ENCODE results near the gene GLMP.

Gene GLMP

GRCh38 chr1:156246241-156246780 is 49.2 kb downstream of the GLMP start:
- no peak for TF ChIP-seq FOXM1 (IDR thresholded peaks at IDR 0.05; ENCODE audit: borderline replicate concordance, low read depth)
- TF ChIP-seq RAD21 (IDR thresholded peaks at IDR 0.05; ENCODE audit: low read depth): no peak
- TF ChIP-seq, protein P1, sequence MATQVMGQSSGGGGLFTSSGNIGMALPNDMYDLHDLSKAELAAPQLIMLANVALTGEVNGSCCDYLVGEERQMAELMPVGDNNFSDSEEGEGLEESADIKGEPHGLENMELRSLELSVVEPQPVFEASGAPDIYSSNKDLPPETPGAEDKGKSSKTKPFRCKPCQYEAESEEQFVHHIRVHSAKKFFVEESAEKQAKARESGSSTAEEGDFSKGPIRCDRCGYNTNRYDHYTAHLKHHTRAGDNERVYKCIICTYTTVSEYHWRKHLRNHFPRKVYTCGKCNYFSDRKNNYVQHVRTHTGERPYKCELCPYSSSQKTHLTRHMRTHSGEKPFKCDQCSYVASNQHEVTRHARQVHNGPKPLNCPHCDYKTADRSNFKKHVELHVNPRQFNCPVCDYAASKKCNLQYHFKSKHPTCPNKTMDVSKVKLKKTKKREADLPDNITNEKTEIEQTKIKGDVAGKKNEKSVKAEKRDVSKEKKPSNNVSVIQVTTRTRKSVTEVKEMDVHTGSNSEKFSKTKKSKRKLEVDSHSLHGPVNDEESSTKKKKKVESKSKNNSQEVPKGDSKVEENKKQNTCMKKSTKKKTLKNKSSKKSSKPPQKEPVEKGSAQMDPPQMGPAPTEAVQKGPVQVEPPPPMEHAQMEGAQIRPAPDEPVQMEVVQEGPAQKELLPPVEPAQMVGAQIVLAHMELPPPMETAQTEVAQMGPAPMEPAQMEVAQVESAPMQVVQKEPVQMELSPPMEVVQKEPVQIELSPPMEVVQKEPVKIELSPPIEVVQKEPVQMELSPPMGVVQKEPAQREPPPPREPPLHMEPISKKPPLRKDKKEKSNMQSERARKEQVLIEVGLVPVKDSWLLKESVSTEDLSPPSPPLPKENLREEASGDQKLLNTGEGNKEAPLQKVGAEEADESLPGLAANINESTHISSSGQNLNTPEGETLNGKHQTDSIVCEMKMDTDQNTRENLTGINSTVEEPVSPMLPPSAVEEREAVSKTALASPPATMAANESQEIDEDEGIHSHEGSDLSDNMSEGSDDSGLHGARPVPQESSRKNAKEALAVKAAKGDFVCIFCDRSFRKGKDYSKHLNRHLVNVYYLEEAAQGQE (IDR thresholded peaks at IDR 0.05; ENCODE audit: low read depth): no peak
- no peak for TF ChIP-seq CEBPB (IDR thresholded peaks at IDR 0.05)
- TF ChIP-seq USF1 (IDR thresholded peaks at IDR 0.05): no peak
- TF ChIP-seq, protein P2, sequence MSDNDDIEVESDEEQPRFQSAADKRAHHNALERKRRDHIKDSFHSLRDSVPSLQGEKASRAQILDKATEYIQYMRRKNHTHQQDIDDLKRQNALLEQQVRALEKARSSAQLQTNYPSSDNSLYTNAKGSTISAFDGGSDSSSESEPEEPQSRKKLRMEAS (IDR thresholded peaks at IDR 0.05): no peak
- TF ChIP-seq YY1 (IDR thresholded peaks at IDR 0.05; ENCODE audit: low read depth): no peak
- TF ChIP-seq ZBTB7A (IDR thresholded peaks at IDR 0.05; ENCODE audit: low read depth): no peak
- no peak for TF ChIP-seq TCF12 (IDR thresholded peaks at IDR 0.05; ENCODE audit: low read depth)
- no peak for TF ChIP-seq NFIC (IDR thresholded peaks at IDR 0.05)
- no peak for TF ChIP-seq EP300 (IDR thresholded peaks at IDR 0.05; ENCODE audit: borderline replicate concordance)
- TF ChIP-seq TEAD4 (IDR thresholded peaks at IDR 0.05): no peak
- no peak for TF ChIP-seq EGR1 (IDR thresholded peaks at IDR 0.05)
- TF ChIP-seq CREB1 (IDR thresholded peaks at IDR 0.05; ENCODE audit: low read depth): no peak
- TF ChIP-seq TAF1 (IDR thresholded peaks at IDR 0.05; ENCODE audit: low read depth): no peak

- no peak for TF ChIP-seq CEBPB (IDR thresholded peaks at IDR 0.05)
- TF ChIP-seq, protein P1 (IDR thresholded peaks at IDR 0.05; ENCODE audit: low read depth): no peak
- TF ChIP-seq TEAD4 (IDR thresholded peaks at IDR 0.05): no peak
- no peak for TF ChIP-seq NFIC (IDR thresholded peaks at IDR 0.05)
- no peak for TF ChIP-seq TCF12 (IDR thresholded peaks at IDR 0.05; ENCODE audit: low read depth)
- TF ChIP-seq CREB1 (IDR thresholded peaks at IDR 0.05; ENCODE audit: low read depth): no peak
- TF ChIP-seq FOXM1 (IDR thresholded peaks at IDR 0.05; ENCODE audit: borderline replicate concordance, low read depth): no peak
- no peak for TF ChIP-seq EGR1 (IDR thresholded peaks at IDR 0.05)
- TF ChIP-seq YY1 (IDR thresholded peaks at IDR 0.05; ENCODE audit: low read depth): no peak
- TF ChIP-seq, protein P2 (IDR thresholded peaks at IDR 0.05): no peak
- no peak for TF ChIP-seq TAF1 (IDR thresholded peaks at IDR 0.05; ENCODE audit: low read depth)
- TF ChIP-seq EP300 (IDR thresholded peaks at IDR 0.05; ENCODE audit: borderline replicate concordance): no peak
- no peak for TF ChIP-seq RAD21 (IDR thresholded peaks at IDR 0.05; ENCODE audit: low read depth)
- no peak for TF ChIP-seq USF1 (IDR thresholded peaks at IDR 0.05)
- TF ChIP-seq ZBTB7A (IDR thresholded peaks at IDR 0.05; ENCODE audit: low read depth): no peak
These were observed 49.8 kb downstream of the GLMP start for GRCh38 chr1:156245451-156246232.

- TF ChIP-seq USF1 (IDR thresholded peaks at IDR 0.05): no peak
- TF ChIP-seq YY1 (IDR thresholded peaks at IDR 0.05; ENCODE audit: low read depth): no peak
- no peak for TF ChIP-seq TEAD4 (IDR thresholded peaks at IDR 0.05)
- TF ChIP-seq EGR1 (IDR thresholded peaks at IDR 0.05): no peak
- no peak for TF ChIP-seq CREB1 (IDR thresholded peaks at IDR 0.05; ENCODE audit: low read depth)
- TF ChIP-seq RAD21 (IDR thresholded peaks at IDR 0.05; ENCODE audit: low read depth): no peak
- no peak for TF ChIP-seq EP300 (IDR thresholded peaks at IDR 0.05; ENCODE audit: borderline replicate concordance)
- TF ChIP-seq, protein P2 (IDR thresholded peaks at IDR 0.05): no peak
- no peak for TF ChIP-seq NFIC (IDR thresholded peaks at IDR 0.05)
- TF ChIP-seq TCF12 (IDR thresholded peaks at IDR 0.05; ENCODE audit: low read depth): no peak
- TF ChIP-seq, protein P1 (IDR thresholded peaks at IDR 0.05; ENCODE audit: low read depth): no peak
- no peak for TF ChIP-seq TAF1 (IDR thresholded peaks at IDR 0.05; ENCODE audit: low read depth)
These were observed 50.8 kb downstream of the GLMP start for GRCh38 chr1:156244712-156245111.

Data from Ishikawa (cell line).